KMS-11 (cell line): ENCODE data around the gene ELL2.

Source experiments
- H2AFZ ChIP-seq: fragments of 200-600 bp; sonication (generic); 2 replicates; pipeline ENCODE4 v1.6.1; 2016; ENCODE audit warnings: antibody characterized with exemption, mixed run types, low read depth
- H3K27ac ChIP-seq: fragments of 200-600 bp; sonication (generic); 2 replicates; pipeline ENCODE4 v1.6.1; 2016; ENCODE audit warnings: mild to moderate bottlenecking, mixed run types
- H3K27me3 ChIP-seq: fragments of 200-600 bp; sonication (generic); 2 replicates; pipeline ENCODE4 v1.6.1; 2017; ENCODE audit warnings: mild to moderate bottlenecking, low read depth, mixed run types, moderate library complexity; ENCODE audit not compliant: insufficient read depth
- H3K36me3 ChIP-seq: fragments of 200-600 bp; sonication (generic); 2 replicates; pipeline ENCODE4 v1.6.1; 2017; ENCODE audit warnings: mild to moderate bottlenecking, mixed run types; ENCODE audit not compliant: insufficient read depth
- H3K4me1 ChIP-seq: fragments of 200-600 bp; sonication (generic); 2 replicates; pipeline ENCODE4 v1.6.1; 2016; ENCODE audit warnings: mild to moderate bottlenecking, low read depth, mixed run types; ENCODE audit not compliant: poor library complexity, severe bottlenecking
- H3K4me2 ChIP-seq: fragments of 200-600 bp; sonication (generic); 2 replicates; pipeline ENCODE4 v1.7.0; 2016; ENCODE audit warnings: mild to moderate bottlenecking, mixed run types
- H3K4me3 ChIP-seq: fragments of 200-600 bp; sonication (generic); IDR thresholded peaks from 2 replicates; pipeline ENCODE4 v1.6.1; 2017; ENCODE audit warnings: low read depth, low read length, mixed read lengths; ENCODE audit not compliant: insufficient read depth
- H3K79me2 ChIP-seq: fragments of 200-600 bp; sonication (generic); 2 replicates; pipeline ENCODE4 v1.6.1; 2016; ENCODE audit warnings: low read depth, mixed run types; ENCODE audit not compliant: insufficient read depth
- H3K9ac ChIP-seq: fragments of 200-600 bp; sonication (generic); 2 replicates; pipeline ENCODE4 v1.6.1; 2016; ENCODE audit warnings: mild to moderate bottlenecking, mixed run types
- H4K20me1 ChIP-seq: fragments of 200-600 bp; sonication (generic); 2 replicates; pipeline ENCODE4 v1.6.1; 2016; ENCODE audit warnings: mild to moderate bottlenecking, mixed run types; ENCODE audit not compliant: insufficient read depth
- TF ChIP-seq, protein P1 (sequence below): fragments of 200-600 bp; sonication (generic); conservative IDR thresholded peaks from 2 replicates; pipeline ENCODE4 v1.6.1; 2017; ENCODE audit warnings: low read depth, mild to moderate bottlenecking, antibody characterized with exemption, low read length, moderate library complexity, mixed read lengths

The ELL2 gene

DNA sequence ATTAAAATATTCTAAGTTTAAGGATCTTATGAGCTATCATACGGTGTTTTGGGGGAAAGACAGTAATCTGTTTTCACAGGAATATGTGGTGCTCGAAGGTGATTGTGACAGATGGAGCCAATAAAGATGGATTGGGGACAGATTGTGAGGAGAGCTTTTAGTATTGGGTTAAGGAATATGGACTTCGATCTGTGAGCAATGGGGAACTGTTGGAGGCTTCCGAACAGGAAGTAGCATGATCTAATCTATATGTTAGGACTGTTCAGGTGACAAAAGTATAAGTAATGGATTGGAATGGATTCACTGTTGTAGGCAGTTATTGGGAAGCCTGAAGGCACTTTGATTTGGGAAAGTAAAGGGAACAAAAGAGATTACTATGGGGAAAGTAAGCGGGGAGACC lies 7.4 kb upstream of the ELL2 start:
- Histone ChIP-seq H3K4me2 (no peak overlapping the region), H3K79me2 (no peaks in the 10 kb centered on the region), H3K27ac (no peak overlapping the region), H3K4me1 (peaks cover 10% of the 10 kb centered on the region), H3K9ac (no peak overlapping the region), H3K36me3 (no peaks in the 10 kb centered on the region), H4K20me1 (no peaks in the 10 kb centered on the region), H2AFZ (no peak overlapping the region), H3K4me3 (no peak overlapping the region), H3K27me3 (no peaks in the 10 kb centered on the region)
- TF ChIP-seq, protein P1, sequence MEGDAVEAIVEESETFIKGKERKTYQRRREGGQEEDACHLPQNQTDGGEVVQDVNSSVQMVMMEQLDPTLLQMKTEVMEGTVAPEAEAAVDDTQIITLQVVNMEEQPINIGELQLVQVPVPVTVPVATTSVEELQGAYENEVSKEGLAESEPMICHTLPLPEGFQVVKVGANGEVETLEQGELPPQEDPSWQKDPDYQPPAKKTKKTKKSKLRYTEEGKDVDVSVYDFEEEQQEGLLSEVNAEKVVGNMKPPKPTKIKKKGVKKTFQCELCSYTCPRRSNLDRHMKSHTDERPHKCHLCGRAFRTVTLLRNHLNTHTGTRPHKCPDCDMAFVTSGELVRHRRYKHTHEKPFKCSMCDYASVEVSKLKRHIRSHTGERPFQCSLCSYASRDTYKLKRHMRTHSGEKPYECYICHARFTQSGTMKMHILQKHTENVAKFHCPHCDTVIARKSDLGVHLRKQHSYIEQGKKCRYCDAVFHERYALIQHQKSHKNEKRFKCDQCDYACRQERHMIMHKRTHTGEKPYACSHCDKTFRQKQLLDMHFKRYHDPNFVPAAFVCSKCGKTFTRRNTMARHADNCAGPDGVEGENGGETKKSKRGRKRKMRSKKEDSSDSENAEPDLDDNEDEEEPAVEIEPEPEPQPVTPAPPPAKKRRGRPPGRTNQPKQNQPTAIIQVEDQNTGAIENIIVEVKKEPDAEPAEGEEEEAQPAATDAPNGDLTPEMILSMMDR: no peak

DNA sequence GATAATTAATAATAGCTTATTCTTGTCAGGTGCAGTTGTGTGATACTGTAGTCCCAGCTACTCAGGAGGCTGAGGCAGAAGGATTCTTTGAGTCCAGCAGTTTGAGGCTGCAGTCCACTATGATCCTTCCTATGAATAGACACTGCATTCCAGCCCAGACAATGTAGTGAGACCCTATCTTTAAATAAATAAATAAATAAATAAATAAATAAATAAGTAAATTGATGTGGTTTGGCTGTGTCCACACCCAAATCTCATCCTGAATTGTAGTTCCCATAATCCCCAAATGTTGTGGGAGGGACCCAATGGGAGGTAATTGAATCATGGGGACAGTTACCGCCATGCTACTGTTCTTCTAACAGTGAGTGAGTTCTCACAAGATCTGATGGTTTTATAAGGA lies 5.6 kb upstream of the ELL2 start:
- H2AFZ ChIP-seq: no peak overlapping the region
- H3K4me1 ChIP-seq: peaks cover 6% of the 10 kb centered on the region
- no peak overlapping the region for H3K4me2 ChIP-seq
- no peaks in the 10 kb centered on the region for H3K79me2 ChIP-seq
- no peaks in the 10 kb centered on the region for H3K27me3 ChIP-seq
- no peak overlapping the region for H3K9ac ChIP-seq
- no peak overlapping the region for H3K27ac ChIP-seq
- H3K4me3 ChIP-seq: no peak overlapping the region
- H4K20me1 ChIP-seq: no peaks in the 10 kb centered on the region
- no peaks in the 10 kb centered on the region for H3K36me3 ChIP-seq
- TF ChIP-seq, protein P1: no peak

DNA sequence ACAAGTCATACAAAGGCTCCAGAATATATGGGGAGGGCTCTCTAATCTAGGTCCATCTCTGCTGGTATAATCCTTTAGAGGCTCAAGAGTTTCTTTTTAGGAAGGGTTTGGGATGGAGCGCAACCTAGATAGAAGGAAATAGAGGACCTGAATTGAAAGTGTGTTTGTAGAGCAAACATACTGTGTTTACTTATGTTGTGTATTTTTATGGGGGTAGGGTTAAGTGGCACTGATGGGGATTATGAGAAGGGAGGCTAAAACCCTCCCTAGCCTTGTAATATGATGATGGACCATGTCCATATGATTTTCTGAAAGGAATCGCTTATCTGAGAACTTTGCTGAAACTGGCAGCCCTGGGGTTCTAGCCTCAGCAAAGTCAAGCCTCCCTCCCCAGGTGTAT lies 4.4 kb upstream of the ELL2 start:
- H3K27ac ChIP-seq: no peak overlapping the region
- no peaks in the 10 kb centered on the region for H3K27me3 ChIP-seq
- TF ChIP-seq, protein P1: no peak
- peaks cover 5% of the 10 kb centered on the region for H3K79me2 ChIP-seq
- no peaks in the 10 kb centered on the region for H3K36me3 ChIP-seq
- peaks cover 6% of the 10 kb centered on the region for H3K4me1 ChIP-seq
- H2AFZ ChIP-seq: no peak overlapping the region
- H3K9ac ChIP-seq: no peak overlapping the region
- H3K4me3 ChIP-seq: no peak overlapping the region
- no peak overlapping the region for H3K4me2 ChIP-seq
- H4K20me1 ChIP-seq: no peaks in the 10 kb centered on the region

DNA sequence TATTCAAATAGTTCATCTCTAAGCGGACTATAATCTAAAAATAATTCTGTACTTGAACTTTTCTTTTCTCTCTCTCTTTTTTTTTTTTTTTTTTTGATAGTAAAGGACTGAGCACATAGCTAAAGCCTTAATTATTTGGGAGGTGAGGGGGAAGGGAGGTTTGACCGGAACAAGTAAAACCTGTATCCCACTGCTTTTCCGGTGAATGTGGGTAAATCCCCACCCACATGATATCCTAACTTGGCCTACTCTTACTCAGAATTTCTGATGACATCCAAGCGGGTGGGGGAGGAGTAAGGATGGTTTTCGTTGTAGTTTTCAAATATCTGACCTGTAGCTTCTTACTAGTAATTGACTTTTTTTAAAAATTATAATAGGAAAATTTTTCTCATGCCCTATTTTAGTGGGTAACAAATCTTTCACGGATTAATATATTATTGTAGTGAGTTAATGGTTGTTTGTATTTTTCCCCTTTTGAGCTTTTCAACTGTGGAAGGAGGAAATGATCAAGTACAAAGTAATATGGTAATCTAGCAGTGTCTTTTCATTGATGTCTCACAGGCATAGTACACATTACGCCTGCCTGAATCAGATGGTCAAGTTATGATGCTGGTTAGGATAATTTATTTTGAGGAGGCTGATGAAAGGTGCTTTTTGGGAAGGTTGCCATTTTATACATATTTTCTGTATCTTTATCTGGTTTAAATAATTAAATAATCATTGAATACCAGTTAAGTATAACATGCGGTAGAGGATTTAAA lies 2.2 kb upstream of the ELL2 start:
- no peaks in the 10 kb centered on the region for H3K36me3 ChIP-seq
- peaks cover 26% of the 10 kb centered on the region for H3K79me2 ChIP-seq
- no peak overlapping the region for H2AFZ ChIP-seq
- no peak overlapping the region for H3K27ac ChIP-seq
- TF ChIP-seq, protein P1: no peak
- peaks cover 4% of the 10 kb centered on the region; the same call in 1 of the 2 replicates for H4K20me1 ChIP-seq
- H3K4me3 ChIP-seq: no peak overlapping the region
- no peak overlapping the region for H3K9ac ChIP-seq
- H3K27me3 ChIP-seq: no peaks in the 10 kb centered on the region
- H3K4me1 ChIP-seq: peaks cover 13% of the 10 kb centered on the region
- H3K4me2 ChIP-seq: no peak overlapping the region
